Measurements from ENCODE around the gene EPS8. TPM values are rescaled to one million over a fixed set of nuclear protein-coding genes. Genes with fewer than 3 reads are reported as not detected.

The EPS8 gene
- polyA plus RNA-seq, 5 donors = 31.3 to 43.3 (median 37.4) TPM

DNA sequence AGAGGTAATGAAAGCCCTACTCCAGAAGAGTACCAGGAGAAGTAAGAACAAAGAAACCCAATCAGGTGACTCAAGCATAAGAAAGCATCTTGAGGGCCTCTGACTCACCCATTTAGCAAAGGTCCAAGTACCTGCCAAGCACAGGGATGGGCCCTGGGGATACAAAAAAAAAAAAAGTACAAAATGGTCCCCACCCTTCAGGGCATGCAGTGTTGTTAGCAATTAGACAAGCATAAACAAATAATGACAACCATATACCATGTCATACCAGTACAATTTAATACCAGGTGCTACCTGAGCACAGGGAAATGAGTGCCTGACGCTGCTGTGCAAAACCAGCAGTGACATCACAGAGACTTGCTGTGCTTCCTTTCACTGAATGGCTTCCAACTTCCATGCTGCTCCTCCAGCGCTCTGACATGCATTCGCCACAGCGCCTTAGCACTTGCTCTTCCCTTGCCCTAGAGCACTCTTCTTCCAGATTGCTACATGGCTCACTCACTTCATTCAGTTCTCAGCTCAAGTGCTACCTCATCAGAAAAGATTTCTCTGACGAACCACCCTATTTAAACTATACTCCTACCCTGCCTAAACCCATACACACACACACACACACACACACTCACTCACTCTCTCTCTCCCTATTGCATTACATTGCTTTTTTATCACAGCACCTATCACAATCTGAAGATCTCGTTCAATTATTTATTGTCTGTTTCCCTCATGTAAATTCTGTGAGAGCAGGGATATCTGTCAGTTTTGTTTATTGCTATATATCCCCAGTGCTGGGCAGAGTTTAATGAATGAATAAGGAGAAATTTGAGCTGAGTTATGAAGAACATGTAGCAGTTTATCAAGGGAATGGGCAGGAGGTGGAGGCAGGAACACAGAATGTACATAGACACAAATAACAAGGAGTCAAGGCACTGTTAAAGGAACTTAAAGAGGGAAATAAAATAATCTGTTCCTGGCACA lies 12.9 kb upstream of the EPS8 start:
- DNase-seq = no peak

DNA sequence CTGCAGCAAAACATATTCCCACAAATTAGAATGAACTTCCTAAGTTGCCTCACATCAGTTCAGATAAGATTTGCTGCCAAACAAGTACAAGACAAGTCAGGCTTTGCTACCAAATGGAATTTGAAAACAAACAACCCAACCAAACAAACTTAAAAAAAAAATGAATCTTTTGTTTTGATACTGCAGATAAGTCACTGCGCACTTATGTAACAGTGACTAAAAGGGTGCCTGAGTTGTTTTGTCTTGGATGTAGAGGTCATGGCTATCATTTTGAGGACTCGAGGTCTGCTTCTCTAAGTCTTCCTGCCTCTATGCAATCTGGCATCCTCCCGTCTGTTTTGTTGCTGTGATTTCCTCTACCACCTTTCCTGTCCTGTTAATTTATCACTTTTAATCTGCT lies 11.1 kb upstream of the EPS8 start:
- DNase-seq = no peak

- no peak for DNase-seq
Observed at GRCh38 chr12:15797818-15798217, 8.6 kb upstream of the EPS8 start.

GRCh38 chr12:15796493-15797141 lies 7.4 kb upstream of the EPS8 start:
- no peak for DNase-seq

- no peak for DNase-seq
Observed at GRCh38 chr12:15794836-15795235, 5.6 kb upstream of the EPS8 start.

DNA sequence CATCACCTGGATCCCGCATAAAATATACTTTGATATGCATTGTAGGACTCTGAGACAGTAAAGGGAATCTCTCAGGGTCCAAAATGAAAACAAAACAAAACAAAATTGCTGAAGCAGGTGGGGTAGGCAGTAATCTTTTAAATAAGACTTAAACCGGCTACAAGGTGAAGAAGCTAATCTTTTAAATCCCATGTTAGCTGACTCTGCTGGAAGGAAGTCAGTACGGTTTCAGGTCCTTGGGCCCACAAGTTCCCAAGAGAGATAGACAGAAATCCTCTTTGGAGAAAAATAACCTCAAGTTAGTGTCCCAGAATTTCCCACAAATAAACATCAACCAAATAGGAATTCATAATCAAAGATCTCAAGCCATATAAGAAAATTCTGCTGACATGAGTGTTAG lies 5.0 kb upstream of the EPS8 start:
- DNase-seq = no peak

DNA sequence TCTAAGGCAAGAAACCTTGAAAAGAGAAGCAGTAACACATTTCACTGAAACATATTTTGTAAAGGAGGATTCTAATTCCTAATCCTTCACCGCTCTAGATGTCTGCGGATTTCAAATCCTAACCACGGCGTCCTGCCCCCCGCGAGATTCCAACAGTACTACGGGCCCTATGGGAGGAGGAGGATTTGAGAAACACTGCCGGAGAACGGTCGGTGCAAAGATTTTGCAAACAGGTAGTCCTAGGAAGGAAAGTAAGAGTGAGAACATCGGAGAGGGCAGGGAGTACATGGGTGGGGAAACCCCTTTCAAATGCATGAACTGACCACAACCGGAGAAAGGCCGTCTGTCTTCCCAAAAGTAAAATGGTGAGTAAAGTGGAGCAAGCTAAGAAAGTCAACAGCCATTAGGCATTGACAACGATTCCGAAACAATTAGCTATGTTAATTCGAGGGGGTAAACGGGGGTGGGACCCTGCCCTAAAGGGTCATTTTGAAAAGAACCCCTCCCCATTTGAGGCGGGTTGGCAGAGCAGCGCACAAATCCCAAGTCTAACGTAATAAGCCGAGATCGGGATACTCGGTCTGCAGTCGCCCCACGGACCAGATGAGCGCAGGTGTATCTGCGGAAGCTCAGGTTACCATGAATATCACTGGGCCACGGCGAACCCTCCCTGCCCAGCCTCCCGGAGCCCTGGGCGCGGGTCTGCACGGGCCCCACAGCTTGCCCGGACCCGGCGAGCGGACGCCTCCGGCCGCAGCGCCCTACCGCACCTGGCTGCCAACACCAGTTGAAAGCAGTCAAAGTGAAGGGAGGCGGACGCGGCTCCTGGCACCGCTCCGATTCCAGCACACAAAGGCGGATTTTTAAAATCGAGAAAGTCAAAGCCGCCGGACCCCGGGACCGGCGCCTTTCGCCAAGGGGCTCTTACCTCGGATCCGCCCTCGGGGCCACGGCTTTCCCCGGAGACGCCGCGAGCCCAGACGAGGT lies 662 bp downstream of the EPS8 start:
- peak; percentile 25 to 31 for DNase-seq

DNA sequence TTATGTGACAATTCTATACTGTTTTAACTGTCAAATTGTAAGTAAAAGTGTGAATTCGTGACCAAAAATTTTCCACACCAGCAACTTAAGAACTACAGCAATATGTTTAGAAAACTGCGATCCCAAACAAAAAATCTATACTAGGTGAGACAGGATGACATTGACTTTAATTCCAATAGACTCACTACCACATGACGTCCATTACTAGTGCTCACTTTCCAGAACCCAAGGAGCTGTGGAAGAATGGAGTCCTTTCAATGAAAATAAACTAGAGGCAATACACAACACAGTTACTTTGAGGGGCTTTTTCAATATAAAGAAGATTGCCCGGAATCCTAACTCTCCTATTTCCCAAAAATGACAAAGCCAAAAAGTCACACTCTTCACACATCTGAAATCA lies 1.4 kb downstream of the EPS8 start:
- no peak for DNase-seq

DNA sequence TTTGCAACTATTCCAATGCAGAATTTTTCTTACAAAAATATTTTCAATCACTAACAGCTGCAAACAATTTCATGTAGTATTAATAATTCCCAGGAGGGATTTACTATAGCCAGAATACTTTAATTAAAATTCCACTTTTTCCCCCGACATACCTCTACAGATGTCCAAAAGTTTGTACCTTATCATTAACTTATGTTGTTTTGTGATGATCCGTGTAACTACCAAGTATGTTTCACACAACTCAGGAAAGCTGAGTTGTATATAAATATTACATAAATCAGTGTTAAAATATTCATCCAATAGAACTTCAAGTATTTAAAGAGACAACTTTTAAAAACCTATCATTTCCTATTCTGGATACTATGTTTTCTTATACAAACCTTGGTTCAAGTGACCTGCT lies 2.4 kb downstream of the EPS8 start:
- no peak for DNase-seq

DNA sequence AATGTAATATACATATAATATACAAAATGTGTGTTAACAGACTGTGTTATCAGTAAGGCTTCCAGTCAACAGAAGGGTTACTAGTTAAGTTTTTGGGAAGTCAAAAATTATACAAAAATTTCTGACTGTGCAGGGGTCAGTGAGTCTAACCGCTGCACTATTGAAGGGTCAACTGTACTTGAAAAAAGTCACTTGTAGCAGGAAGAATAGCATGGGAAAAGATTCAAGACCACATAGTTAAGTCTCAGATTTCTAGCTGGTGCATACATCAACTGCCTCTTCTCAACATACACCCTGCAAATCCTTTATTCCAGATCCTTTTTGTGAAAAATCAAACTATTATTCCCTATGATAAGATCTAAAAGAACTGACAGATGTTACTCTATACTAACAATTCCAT lies 5.9 kb downstream of the EPS8 start:
- no peak for DNase-seq

DNA sequence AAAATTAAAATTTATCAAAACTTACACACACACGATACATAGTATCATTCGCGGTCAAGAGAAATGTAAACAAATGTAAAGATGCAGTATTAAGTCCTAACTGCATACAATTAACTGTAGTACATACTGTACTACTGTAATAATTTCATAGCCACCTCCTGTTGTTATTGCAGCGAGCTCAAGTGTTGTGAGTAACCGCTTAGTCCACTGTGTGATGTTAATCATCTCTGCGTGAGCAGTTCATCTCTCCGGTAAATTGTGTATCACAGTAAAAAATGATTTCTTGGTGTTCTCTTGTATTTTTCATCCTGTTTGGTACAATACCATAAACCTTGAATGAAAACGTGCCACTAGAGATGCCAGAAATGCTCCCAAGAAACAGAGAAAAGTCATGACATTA lies 6.5 kb downstream of the EPS8 start:
- no peak for DNase-seq

DNA sequence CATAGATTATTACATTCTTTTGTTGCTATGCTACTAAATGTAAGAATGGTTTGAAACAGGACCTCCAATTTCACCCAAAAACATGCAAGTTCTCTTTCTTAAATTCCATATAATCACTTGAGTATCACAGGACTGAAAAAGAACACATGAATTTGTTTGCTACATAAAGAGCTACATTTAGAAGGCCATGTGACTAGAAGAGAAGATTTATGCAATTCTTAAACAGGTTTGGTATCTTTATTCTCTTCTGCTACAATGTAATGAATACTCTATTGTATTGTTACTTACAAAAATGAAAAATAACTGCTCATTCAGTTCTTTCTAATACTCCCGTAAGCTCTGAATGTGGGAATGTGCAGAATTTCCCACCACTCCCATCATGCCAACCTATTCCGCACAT lies 9.3 kb downstream of the EPS8 start:
- no peak for DNase-seq

DNA sequence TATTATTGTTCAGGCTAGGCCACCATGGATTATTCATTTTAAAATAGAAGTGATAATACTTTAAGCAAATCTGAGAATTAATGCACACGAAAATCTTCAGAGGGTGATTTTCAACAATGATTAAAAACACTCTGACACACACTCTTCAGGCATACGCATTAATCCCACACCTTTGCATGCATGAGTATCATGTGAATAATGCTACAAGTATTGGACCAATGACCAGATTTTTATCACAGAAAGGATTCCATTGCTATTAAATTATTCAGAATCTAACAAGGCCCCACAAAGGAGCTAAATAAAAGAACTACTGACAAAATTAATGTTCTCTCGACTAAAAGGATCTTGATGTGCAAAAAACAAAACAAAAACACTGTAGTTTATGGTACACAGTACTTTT lies 11.1 kb downstream of the EPS8 start:
- no peak for DNase-seq

DNA sequence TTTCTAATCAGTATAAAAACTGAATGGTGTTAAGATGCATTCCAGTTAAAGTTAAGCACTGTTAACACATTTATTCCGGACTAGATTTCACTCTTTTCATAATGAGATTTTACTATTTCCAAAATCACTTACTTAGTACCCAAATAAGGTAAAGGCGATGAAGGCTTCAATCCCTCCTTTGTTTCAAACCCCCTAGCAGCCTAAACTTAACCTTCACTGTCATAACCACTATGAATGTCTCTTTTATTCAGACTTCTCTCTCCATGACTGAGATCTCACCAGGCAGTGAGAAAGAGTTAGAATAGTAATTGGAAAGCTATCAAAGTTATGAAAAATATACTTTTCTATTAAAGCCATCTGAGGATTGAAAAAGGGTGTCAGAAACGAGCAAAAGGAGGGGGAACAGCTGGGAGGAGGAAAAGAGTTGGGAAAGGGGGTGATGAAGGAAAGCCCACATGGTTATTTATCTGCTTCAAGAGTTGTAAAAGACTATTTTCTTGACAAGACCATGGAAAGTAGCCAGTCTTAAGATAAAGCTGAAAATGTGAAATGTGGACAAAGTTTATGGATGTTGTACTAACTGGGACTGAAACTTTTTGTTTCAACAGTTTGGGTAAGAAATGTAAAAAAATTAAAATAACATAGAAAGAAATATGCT lies 11.7 kb downstream of the EPS8 start:
- no peak for DNase-seq

DNA sequence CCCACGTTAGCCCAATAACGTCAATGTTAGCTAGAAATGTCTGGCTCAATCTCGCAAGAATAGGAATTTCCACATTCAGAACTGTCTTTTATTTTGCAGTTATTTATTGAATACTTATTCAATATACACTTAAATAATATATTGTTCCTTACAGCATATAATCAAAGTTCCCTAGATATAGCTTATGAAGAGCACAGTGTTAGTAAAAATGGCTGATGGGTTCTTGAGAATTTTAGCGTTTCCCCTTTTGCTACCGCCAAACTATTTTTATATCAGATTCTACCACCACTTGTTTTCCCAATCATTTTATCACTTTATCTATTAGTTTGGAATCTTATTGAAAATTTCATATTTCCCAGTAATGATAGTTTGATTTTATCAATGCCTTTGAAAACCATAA lies 12.7 kb downstream of the EPS8 start:
- no peak for DNase-seq

DNA sequence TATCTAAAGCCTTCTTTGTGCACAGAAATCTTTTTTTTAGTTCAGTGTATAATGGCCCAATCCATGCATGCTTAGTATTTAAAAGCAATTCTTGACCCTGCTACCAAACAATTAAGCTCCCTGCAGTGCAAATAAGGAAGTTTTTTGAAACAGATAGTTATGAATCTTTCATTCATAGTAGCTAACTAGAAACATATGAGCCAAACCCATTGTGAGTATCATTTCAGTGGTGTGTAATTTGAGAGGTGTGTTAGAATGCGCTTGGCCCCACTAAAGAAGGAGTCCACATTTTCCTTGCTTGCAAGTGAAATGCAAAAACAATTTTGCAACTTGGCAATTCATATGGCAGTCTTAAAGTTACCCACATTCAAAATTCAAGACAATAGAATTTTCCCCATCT lies 14.4 kb downstream of the EPS8 start:
- no peak for DNase-seq

- no peak for DNase-seq
Observed at GRCh38 chr12:15772405-15773018, 16.7 kb downstream of the EPS8 start.

- no peak for DNase-seq
Observed at GRCh38 chr12:15770581-15770980, 18.6 kb downstream of the EPS8 start.

DNA sequence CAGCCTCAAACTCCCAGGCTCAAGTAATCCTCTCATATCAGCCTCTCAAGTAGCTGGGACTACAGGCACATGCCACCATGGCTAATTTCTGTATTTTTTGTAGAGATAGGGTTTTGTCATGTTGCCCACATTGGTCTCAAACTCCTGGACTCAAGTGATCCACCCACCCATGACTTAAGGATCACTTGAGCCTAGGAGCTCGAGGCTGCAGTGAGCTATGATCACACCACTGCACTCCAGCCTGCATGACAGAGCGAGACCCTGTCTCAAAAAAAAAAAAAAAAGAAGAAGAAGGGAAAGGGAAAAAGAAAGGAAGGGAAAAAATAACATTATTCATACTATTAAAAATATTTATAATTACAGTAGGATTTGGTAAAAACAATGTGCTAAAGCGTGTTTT lies 19.2 kb downstream of the EPS8 start:
- DNase-seq = no peak

DNA sequence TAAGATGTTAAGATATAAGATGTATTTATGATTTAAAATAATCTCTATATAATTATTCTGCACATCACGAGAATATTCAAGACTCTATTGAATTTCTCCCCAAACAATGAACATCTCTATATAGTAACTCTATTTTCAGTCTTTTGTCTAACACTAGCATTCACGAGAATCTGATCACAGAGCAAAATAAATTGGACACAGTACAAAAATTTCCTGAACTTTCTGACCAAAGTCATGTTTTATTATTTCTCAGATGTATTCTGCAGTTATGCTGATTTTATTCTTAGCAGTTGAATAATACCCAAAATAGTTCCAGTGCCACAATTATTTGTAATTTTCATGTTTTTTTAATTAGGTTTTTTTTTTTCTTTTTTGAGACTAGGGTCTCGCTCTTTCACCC lies 19.6 kb downstream of the EPS8 start:
- no peak for DNase-seq

GRCh38 chr12:15767301-15767700 lies 21.9 kb downstream of the EPS8 start:
- DNase-seq = no peak

Measured in right lung (tissue), 5 donors.